Stimulated activated CD8-positive, alpha-beta memory T cell treated with anti-CD3 and anti-CD28 coated beads, Interleukin-12 subunit alpha, Interleukin-12 subunit beta, amount 100 ng/mL, for 24 hours (primary cell): ENCODE results near the gene MYL11.
"Not testable (repeated sequence)": the region's sequence is repeated elsewhere in the genome, so short reads cannot be mapped to it uniquely, and the experiment has no call there.

Experiments used
- DNase-seq: peaks from one replicate; pipeline ENCODE4 v3.0.0-alpha.2; 2020; ENCODE audit errors: extremely low read depth

Gene MYL11

DNA sequence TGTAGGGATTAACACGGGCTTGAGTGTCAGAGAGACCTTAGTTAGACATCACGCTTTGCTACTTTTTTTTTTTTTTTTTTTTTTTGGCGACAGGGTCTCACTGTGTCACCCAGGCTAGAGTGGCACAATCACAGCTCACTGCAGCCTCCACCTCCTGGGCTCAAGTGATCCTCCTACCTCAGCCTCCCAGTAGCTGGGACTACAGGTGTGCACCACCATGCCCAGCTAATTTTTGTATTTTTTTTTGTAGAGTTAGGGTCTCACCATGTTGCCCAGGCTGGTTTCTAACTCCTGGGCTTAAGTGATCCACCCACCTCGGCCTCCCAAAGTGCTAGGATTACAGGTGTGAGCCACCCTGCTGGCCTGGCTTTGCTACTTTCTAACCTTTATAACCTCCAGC, 22.0 kb downstream of the MYL11 start:
- DNase-seq = not testable (repeated sequence)

DNA sequence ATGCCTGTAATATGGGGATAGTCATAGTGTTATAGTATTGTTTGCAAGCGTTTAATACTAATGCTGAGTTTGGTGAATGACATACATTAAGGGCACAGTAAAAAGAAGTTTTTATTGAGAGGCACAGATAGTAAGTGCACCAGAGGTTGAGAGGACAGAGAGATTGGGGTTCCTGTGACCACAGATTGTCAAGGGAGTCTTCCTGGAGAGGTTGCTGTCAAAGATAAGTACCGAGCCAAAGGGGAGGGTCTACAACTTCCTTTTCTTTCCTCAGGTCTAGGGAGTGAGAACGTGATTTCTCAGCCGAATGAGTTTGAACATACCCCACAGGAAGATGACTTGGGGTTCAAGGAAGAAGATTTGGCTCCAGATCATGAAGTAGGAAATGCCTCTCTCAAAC, 22.5 kb downstream of the MYL11 start:
- DNase-seq = no peak

DNA sequence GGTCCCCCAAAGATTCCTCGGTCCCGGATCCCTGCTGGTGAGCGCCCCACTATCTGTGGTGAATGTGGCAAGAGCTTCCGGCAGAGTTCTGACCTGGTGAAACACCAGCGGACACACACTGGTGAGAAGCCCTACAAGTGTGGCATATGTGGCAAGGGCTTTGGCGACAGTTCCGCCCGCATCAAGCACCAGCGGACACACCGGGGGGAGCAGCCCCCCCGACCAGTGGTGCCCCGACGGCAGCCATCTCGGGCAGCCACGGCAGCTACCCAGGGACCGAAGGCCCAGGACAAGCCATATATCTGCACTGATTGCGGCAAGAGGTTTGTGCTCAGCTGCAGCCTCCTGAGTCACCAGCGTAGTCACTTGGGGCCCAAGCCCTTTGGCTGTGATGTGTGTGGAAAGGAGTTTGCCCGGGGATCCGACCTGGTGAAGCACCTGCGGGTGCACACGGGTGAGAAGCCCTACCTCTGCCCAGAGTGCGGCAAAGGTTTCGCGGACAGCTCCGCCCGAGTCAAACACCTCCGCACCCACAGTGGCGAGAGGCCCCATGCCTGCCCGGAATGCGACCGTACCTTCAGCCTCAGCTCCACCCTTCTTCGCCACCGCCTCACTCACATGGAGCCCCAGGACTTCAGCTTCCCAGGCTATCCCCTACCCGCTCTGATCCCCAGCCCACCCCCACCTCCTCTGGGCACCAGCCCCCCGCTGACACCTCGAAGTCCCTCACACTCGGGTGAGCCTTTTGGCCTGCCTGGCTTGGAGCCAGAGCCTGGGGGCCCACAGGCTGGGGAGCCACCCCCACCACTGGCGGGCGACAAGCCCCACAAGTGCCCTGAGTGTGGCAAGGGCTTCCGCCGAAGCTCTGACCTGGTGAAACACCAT, 23.4 kb downstream of the MYL11 start:
- DNase-seq = no peak

DNA sequence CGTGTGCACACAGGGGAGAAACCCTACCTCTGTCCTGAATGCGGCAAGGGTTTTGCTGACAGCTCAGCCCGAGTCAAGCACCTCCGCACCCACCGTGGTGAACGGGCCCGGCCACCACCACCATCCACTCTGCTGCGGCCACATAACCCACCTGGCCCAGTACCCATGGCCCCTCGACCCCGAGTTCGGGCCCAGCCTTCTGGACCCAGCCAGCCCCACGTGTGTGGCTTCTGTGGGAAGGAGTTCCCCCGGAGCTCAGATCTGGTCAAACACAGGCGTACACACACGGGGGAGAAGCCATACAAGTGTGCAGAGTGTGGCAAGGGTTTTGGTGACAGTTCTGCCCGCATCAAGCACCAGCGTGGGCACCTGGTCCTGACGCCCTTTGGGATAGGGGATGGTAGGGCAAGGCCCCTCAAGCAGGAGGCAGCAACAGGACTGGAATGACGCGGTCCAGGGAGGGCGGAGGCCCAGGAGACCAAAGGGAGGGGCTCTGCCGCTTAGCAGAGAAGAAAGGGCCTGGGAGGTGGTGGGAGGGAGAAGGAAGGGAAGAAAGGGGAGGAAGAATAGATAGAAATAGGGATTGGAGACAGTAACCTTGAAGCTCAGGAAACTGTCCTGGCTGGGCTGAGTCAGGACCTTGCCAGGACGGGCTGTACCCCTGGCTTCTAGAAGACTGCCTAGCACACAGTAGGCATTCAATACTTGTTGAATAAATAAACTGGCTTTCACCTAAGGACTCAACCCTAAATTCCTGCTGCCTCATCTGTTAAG, 24.2 kb downstream of the MYL11 start:
- DNase-seq = no peak

DNA sequence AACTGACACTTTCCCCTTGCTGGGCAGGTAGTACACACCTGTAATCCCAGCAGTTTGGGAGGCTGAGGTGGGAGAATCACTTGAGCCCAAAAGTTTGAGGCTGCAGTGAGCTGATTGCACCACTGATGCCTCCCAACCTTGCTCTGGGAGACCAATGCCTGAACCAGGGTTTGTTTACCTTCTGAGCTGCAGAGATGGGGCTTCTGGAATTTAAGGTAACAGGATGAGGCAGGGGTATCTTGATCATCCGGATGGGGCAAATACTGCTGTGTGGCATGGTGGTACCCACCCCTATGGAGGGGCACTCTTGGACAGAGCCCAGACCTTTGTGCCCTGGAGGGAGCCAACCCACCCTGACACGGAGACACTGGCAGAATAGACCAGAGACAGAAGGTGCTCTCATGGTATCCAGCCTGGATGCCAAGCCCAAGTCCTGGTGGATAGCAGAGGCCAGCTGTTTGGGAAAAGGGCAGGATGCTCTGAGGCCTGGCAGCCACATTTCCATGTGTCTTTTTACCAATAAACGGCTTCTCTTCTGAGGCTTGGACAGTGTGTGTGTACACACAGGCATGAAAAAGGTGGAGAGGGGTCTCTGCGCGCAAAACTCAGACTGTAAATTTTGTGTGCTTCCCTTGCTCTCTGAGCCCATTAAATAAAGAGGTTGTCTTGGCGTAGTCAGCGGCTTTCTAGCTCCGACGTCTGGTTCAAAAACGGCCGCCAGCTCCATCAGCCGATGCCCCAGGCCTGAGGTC, 25.0 kb downstream of the MYL11 start:
- no peak for DNase-seq

DNA sequence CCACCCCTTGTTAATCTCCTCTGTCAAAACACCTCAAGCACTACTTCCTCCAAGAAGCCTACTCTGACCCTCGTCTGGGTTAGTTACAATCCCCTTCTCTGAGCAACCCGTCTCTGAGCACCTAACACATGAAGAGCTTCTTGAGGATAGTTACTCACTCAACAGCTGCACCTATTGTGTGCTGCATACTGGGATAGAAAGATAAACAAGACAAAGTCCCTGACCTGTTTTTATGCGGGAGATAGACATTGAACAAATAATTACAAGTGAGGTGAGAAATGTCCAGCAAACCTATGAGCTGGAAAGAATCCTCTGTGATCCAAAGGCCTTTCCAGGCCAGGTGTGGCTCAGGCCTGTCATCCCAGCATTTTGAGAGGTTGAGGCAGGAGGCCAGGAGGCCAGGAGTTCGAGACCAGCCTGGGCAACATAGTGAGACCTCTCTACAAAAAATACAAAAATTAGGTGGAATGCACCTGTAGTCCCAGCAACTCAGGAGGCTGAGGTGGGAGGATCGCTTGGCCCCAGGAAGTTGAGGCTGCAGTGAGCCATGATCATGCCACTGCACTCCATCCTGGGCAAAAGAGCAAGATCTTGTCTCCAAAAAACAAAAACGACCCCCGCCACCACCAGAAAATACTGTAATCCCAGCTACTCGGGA, 27.3 kb downstream of the MYL11 start:
- DNase-seq = no peak

DNA sequence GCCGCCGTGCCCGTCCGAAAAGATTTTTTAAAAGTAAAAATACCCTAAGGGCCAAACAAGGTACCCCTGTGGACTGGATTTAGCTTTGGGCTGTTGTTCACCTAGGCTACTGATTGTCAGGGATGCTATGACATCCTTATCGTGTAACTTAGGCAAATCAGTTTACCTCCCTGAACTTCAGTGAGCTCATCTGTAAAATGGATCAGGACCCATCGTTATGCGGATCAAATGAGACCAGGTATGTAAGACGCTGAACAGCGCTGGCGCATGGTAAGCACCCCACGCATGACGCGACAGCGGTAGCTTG, 32.1 kb downstream of the MYL11 start:
- no peak for DNase-seq

DNA sequence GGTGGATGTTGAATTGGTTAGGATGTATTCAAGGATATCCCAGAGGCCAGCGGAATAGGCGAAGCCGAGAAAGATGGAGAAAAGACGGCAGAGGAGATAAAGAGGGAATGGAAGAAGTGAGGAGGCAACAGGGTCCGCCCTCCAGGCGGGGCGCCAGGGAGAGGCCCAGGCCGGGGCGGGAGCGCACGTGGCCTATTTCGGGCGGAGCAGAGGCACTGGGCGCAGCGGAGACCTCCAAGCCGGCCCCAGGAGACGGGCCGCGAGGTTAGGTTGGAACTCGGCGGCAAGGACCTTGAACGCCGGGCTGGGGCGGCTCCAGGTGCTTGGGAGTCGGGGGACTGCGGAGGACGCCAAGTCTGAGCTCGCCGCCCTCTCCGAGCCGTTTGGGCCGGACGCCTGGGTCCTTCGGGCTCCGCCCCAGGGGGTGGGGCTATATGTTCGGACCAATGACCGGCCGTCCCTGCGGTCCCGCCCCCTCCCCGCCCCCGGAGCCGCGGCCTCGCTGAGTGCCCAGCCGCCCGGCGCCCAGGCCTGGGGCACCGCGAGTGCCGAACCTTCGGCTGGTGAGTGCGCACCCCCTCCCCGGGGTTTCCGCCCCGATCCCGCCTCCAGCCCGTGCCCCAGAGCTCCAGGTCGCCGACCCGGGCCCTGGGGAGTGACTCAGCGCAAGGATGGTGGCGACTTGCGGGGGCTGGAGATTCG, 32.7 kb downstream of the MYL11 start, which contains the start of gene ZNF771:
ZNF771 (plus strand) TSS at position 505 of the 702 bp plus-strand sequence. CDS start 448 bp downstream, outside the sequence.
- DNase-seq = peak; percentile 90

DNA sequence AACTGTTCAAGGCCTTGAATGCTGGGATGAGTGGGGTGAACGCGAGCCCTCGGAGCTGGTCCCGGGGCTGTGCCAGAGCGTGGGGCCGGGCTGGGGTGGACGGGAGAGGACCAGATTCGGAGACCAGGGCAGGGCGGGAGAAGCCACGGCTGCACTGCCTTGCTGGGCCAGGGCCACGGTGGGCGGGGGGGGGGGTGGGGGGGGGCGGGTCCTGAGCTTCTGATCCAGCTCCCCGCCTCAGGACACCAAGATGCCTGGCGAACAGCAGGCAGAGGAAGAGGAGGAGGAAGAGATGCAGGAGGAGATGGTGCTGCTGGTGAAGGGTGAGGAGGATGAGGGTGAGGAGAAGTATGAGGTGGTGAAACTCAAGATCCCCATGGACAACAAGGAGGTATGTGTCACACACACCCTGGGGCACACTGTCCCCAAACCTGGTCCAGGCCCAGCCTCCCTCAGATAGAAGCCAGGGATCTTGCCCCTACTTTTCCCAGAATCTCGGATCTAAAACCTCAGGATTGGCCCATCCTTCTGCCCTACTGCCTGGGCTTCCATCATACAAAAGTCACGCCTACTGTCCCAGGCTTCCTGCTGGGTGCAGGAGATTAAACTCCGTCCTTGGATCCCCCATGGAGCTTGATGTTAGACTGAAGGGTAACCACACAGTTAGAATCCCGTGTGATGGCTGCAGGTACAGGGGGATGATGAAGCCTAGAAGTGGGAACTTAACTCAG, 33.4 kb downstream of the MYL11 start:
- DNase-seq = no peak

DNA sequence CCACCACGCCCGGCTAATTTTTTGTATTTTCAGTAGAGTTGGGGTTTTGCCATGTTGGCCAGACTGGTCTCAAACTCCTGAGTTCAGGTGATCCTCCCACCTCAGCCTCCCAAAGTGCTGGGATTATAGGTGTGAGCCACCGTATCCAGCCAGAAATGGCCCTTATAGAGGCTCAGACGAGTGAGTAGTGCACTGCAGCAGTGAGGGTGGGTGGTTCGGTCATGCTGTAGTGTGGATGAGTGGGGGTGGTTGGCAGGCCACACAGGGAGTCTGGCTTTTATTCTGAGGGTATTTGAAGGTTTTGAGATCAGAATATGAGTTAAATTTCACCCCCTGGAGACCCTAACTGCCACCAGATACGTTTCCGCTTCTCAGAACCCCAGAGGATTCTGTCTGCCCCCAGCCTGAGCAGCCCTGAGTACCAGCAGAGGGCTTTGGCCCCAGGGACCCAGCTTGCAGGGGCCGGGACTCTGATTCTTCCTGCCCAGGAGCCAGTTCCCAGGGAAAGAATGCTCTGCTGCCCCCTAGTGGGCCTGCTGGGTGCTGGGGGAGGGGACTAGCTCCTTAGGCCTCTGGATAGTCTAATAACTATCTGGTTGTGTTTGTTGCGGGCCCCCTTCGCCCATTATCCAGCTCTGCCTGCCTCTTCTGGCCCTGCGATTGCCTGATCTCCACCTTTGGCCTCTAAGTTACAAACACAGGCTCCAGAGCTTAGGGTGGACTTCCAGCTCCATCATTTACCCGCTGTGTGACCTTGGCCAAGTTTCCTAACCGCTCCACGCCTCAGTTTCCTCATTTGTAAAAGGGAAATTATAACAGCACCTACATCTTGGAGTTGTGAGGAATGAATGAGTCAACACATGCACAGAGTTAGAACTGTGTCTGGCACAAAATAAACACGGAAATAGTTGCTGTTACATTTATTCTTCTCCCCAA, 34.8 kb downstream of the MYL11 start:
- DNase-seq = peak; percentile 73

DNA sequence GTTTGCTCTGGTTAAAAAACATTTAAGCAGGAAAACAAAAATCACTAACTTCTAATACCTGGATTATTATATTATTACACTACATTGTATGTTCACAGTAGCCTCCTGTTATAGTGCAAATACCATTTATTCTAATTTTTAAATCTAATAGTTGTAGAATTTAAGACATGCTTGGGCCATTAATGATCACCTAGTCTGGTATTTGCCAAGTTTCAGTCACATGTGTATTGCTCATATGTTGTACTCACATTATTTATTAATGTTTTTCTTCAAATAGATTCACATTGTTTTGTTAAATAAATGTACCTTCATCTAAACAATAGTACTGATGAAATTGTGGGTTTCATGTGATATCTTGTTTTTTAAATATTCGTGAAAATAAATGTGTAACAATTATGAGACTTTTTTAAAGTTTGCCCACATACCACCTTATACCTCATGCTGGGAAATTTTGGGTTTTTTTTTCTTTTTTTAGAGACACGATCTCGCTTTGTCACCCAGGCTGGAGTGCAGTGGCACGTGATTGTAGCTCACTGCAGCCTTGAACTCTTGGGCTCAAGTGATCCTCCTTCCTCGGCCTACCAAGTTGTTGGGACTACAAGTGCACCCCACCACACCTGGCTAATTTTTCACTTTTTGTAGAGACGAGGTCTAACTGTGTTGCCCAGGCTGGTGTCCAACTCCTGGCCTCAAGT, 38.7 kb downstream of the MYL11 start:
- DNase-seq = no peak

DNA sequence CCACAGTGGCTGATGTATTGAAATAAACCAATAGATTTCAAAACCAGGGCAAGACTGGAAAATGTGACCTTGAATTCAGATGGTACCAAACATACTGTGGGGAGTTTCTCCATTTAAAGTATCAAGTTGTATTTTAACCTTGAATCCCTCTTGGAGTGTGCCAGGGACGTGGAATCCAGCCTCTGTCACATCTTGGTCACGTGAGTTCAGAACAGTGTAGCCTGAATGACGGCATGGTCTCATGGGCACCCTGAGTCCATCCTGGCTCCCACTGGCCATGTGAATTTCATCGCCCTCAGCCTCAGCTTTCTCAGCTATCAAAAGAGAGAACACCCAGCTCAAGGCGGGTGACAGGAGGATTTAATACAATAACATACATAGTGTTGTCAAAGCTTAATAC, 39.6 kb downstream of the MYL11 start:
- DNase-seq = no peak

DNA sequence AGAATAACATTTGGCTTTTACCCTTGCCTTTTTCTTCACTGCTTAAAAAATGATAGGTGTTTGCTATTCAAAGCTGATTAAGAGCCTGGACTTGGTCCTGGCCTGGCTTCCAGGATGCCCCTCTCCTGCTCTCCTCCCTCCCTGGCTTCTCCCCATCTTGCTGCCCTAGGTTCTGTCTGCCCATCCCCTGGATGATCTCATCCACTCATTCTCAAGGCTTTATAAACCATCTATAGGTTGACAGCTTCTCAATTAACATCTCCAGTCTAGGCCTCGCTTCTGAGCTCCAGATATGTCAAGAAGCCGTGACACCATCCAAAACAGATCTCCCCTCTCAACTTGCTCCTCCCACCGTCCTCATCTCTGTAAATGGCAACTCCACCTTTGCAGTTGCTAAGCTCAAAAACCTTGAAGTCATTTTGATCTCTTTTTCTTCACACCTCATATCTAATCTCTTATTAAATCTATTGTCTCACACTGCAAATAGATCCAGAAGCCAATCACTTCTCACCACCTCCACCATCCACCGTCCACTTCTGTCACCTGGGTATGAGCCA, 41.5 kb downstream of the MYL11 start:
- no peak for DNase-seq

DNA sequence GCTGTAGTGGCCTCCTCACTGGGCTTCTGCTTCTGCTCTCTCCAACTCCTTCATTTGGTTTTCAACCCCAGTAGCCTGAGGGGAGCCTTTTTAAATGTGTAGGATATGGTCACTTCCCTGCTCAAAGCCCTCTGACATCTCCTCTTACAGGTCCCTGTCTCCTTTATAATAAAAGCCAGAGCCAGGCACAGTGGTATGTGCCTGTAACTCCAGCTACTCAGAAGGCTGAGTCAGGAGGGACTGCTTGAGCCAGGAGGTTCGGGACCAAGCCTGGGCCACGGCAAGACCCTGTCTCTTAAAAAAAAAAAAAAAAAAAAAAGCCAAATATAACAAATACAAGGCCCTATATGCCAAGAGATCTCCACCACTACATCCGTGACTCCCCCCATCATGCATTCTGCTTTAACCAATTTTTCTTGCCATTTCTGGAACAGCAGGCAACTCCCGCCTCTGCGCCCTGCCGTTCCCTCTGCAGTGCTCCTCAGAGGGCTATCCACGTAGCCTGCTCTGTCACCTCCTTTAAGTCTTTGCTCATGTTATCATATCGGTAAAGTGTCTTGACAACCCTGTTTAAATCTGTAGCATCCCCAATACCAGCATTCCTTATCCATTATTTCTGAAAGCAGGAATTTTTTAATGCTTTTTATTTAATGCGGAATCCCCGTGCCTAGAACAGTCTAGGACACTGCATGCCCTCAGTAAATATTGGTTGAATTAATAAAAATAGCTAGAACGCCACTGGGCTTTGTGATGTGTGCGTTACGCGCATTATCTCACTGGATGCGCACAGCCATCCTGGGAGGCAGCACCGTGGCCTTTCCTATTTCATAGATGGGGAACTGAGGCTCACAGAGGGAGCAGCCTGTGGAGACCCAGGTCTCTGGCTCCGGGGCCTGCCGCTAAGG, 42.3 kb downstream of the MYL11 start:
- no peak for DNase-seq

DNA sequence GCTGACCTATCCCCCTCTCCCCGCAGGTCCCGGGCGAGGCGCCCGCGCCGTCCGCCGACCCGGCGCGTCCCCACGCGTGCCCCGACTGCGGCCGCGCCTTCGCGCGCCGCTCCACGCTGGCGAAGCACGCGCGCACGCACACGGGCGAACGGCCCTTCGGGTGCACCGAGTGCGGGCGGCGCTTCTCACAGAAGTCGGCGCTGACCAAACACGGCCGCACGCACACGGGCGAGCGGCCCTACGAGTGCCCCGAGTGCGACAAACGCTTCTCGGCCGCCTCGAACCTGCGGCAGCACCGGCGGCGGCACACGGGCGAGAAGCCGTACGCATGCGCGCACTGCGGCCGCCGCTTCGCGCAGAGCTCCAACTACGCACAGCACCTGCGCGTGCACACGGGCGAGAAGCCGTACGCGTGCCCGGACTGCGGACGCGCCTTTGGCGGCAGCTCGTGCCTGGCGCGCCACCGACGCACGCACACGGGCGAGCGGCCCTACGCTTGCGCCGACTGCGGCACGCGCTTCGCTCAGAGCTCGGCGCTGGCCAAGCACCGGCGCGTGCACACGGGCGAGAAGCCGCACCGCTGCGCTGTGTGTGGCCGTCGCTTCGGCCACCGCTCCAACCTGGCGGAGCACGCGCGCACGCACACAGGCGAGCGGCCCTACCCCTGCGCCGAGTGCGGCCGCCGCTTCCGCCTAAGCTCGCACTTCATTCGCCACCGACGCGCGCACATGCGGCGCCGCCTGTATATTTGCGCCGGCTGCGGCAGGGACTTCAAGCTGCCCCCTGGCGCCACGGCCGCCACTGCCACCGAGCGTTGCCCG, 43.1 kb downstream of the MYL11 start:
- DNase-seq = peak; percentile 68

DNA sequence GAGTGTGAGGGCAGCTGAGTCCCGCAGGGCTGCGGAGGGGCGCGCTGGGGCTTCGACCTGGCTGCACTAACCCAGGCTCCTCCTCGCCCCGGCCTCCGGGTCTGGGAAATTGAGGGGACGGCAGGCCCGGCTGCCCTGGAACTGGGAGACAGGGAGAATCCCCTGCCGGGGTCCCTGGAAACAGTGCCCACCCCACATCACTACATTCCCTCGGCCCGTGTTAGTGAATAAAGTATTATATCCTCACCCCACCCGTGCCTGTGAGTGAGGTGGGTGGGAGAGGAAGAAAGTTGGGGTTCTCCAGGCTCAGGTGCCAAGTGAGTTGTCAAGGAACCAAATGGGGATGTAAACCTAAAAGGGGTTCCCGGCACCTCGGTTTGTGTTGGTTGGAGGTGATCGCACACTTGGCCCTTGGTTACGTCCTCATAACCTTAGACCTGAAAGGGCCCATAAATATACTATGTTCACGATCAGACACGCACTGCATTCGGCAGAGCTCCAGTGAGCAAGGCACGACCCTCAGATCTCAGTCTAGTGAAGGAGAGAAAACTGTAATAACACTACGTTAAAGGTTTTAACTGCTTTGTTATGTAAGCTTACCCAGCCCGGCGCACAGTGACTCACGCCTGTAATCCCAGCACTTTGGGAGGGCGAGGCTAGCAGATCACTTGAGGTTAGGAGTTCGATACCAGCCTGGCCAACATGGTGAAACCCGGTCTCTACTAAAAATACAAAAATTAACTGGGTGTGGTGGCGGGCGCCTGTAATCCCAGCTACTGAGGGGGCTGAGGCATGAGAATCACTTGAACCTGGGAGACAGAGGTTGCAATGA, 44.0 kb downstream of the MYL11 start:
- no peak for DNase-seq
